Transverse colon (tissue), 4 donors: ENCODE measurements around the gene TIE1. TPM values are rescaled to one million over a fixed set of nuclear protein-coding genes. Genes with fewer than 3 reads are reported as not detected.

Experiments used
- DNase-seq: peaks from one replicate; pipeline ENCODE4 v3.0.0-alpha.2; 2019
- H3K27ac ChIP-seq, 4 donors: fragments of 200-600 bp; sonication (generic); 2 replicates each; pipeline ENCODE4 v1.5.1; 2016 to 2018; ENCODE audit warnings: inconsistent platforms in 4 of 4
- H3K27me3 ChIP-seq: fragments of 200-600 bp; sonication (generic); 2 replicates; pipeline ENCODE4 v1.5.1; 2017; ENCODE audit warnings: inconsistent platforms
- H3K36me3 ChIP-seq, 4 donors: fragments of 200-600 bp; sonication (generic); 2 replicates each; pipeline ENCODE4 v1.5.1; 2017 to 2019; ENCODE audit warnings: inconsistent platforms in 4 of 4
- H3K4me1 ChIP-seq, 4 donors: fragments of 200-600 bp; sonication (generic); 2 replicates each; pipeline ENCODE4 v1.5.1; 2017 to 2020; ENCODE audit warnings: inconsistent platforms in 4 of 4
- H3K4me3 ChIP-seq, 4 donors: fragments of 200-600 bp; sonication (generic); 1 replicate in 1 of 4; 2 replicates in 3 of 4; pipeline versions ENCODE4 v1.5.1 to v1.6.1; 2017 to 2019; ENCODE audit warnings: inconsistent platforms in 4 of 4
- H3K9me3 ChIP-seq, 2 donors: fragments of 200-600 bp; sonication (generic); 2 replicates each; pipeline ENCODE4 v1.5.1; 2017 to 2019; ENCODE audit warnings: inconsistent platforms in 2 of 2
- EP300 ChIP-seq: sonication (generic); formaldehyde crosslinking; IDR thresholded peaks from one replicate; pipeline ENCODE4 v1.6.1; 2017; ENCODE audit warnings: antibody characterized with exemption, low read depth
- POLR2A ChIP-seq: fragments of 450-650 bp; IDR thresholded peaks from one replicate; pipeline ENCODE4 v1.6.1; 2016; ENCODE audit warnings: antibody characterized with exemption, mild to moderate bottlenecking, moderate library complexity
- POLR2AphosphoS5 ChIP-seq, 3 donors: sonication (generic); formaldehyde crosslinking; IDR thresholded peaks; one replicate each; pipeline ENCODE4 v1.6.1; 2016; ENCODE audit warnings: antibody characterized with exemption in 3 of 3
- WGBS, 2 donors: methylation state at CpG; one replicate each; pipeline ENCODE4 v1.1.5; 2018; ENCODE audit warnings: low coverage in 1 of 2; 5-methylcytosine and 5-hydroxymethylcytosine counted together
- in situ Hi-C, 4 donors: fragments of 200-750 bp; cut with MboI; loops; one replicate each; pipeline versions ENCODE4 v1.15.0 to v1.15.1; 2017; ENCODE audit warnings: low sequenced_read_pairs in 3 of 4, low pct_ligation_motif_present in 1 of 4, low pct_unique_long_range_greater_than_20kb in 1 of 4
- intact Hi-C: fragments of 100-400 bp; cut with DNase I; formaldehyde crosslinking; loops from one replicate; pipeline ENCODE4 v1.15.1; 2023; ENCODE audit warnings: low total_unique reads
- total RNA-seq, 4 donors: library from RNA; depleted of rRNA; stranded (reverse); fragments of >200 nt; gene quantifications; one replicate each; pipeline ENCODE4 v1.1.0, GENCODE V29; 2016
- TF ChIP-seq, protein P1 (sequence below), 5 experiments: fragments of 200-600 bp in 3 of 5; fragments of 450-650 bp in 2 of 5; sonication (generic) in 3 of 5; IDR thresholded peaks; 1 replicate in 2 of 5; 2 replicates in 3 of 5; pipeline ENCODE4 v1.5.1; 2016 to 2017; ENCODE audit warnings: antibody characterized with exemption in 5 of 5, inconsistent platforms in 3 of 5, mild to moderate bottlenecking in 2 of 5, moderate library complexity in 1 of 5

The TIE1 gene
- total RNA-seq, 4 donors from 2014 or later = 2.4 to 7.8 (median 5.3) TPM

DNA sequence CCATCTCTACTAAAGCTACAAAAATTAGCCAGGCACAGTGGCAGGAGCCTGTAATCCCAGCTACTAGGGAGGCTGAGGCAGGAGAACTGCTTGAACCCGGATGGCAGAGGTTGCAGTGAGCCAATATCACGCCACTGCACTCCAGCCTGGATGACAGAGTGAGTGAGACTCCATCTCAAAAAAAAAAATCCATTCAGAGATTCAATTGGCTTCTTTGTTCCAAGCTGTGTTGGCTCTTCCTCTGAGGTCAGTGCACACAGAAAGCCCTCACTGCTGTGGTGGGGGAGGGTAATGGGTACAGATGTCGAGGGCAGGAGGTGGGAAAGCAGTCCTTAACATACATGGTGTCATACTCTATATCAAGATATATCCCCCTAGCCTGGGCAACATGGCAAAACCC, 14.7 kb downstream of the TIE1 start:
- peaks cover 0 to 13% (median 7%) of the 10 kb centered on the region in 4 donors for H3K4me1 ChIP-seq
- H3K9me3 ChIP-seq = no peaks in the 10 kb centered on the region
- in situ Hi-C loops = no loop called here
- H3K4me3 ChIP-seq = no peak overlapping the region
- WGBS, 2 donors = 90 to 100% methylated on average over 1 to 3 of the region's 3 CpGs
- DNase-seq = no peak
- intact Hi-C loops = no loop called here
- no peaks in the 10 kb centered on the region for H3K36me3 ChIP-seq
- no peak for TF ChIP-seq POLR2A
- no peak for TF ChIP-seq EP300
- TF ChIP-seq POLR2AphosphoS5 (IDR thresholded peaks at IDR 0.05) = no peak
- TF ChIP-seq, protein P1, sequence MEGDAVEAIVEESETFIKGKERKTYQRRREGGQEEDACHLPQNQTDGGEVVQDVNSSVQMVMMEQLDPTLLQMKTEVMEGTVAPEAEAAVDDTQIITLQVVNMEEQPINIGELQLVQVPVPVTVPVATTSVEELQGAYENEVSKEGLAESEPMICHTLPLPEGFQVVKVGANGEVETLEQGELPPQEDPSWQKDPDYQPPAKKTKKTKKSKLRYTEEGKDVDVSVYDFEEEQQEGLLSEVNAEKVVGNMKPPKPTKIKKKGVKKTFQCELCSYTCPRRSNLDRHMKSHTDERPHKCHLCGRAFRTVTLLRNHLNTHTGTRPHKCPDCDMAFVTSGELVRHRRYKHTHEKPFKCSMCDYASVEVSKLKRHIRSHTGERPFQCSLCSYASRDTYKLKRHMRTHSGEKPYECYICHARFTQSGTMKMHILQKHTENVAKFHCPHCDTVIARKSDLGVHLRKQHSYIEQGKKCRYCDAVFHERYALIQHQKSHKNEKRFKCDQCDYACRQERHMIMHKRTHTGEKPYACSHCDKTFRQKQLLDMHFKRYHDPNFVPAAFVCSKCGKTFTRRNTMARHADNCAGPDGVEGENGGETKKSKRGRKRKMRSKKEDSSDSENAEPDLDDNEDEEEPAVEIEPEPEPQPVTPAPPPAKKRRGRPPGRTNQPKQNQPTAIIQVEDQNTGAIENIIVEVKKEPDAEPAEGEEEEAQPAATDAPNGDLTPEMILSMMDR (IDR thresholded peaks at IDR 0.05) = no peak
- H3K27ac ChIP-seq = no peak overlapping the region
- no peaks in the 10 kb centered on the region for H3K27me3 ChIP-seq

DNA sequence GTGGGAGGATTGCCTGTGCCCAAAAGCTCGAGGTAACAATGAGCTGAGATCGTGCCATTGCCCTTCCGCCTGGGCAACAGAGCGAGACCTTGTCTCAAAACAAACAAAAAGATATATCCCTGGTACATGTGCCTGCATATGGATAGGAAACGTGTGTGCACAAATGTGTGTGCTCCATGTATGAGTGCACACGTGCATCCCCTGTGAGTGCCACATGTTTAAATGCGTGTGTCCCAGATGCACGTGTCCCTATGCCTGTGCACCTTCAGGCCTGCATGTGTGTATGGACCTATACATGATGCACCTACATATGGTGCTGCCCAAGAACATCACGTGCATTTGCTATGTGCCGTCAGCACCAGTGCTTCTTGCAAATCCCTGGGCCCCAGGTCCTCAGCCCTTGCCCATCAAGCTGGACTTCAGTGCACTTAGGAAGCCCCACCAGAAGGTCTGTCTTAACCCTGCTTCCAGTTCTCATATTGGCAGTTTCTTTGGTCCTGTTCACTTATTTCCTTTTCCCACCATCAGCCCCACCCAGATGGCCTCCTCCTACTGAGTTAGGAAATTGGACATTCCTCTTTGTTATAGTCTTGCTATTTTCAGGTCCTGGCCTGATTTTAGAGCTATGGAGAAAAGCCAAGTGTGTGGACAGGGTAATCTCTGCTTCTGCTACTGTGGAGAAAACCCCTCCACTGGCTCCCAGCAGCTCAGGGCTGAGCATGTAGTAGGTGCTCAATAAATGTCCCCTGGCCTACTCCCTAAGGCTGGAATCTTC, 15.4 kb downstream of the TIE1 start:
- in situ Hi-C loops = no loop called here
- H3K27ac ChIP-seq = no peak overlapping the region
- DNase-seq = no peak
- 76 to 87% methylated on average over 3 to 10 of the region's 10 CpGs for WGBS, 2 donors
- H3K4me1 ChIP-seq = peaks cover 0 to 13% (median 7%) of the 10 kb centered on the region in 4 donors
- no peaks in the 10 kb centered on the region for H3K9me3 ChIP-seq
- no peaks in the 10 kb centered on the region for H3K27me3 ChIP-seq
- no peaks in the 10 kb centered on the region for H3K36me3 ChIP-seq
- H3K4me3 ChIP-seq = no peak overlapping the region
- TF ChIP-seq, protein P1 (IDR thresholded peaks at IDR 0.05) = no peak
- TF ChIP-seq POLR2AphosphoS5 (IDR thresholded peaks at IDR 0.05) (no peak), POLR2A (no peak), EP300 (no peak)
- intact Hi-C loops = no loop called here

DNA sequence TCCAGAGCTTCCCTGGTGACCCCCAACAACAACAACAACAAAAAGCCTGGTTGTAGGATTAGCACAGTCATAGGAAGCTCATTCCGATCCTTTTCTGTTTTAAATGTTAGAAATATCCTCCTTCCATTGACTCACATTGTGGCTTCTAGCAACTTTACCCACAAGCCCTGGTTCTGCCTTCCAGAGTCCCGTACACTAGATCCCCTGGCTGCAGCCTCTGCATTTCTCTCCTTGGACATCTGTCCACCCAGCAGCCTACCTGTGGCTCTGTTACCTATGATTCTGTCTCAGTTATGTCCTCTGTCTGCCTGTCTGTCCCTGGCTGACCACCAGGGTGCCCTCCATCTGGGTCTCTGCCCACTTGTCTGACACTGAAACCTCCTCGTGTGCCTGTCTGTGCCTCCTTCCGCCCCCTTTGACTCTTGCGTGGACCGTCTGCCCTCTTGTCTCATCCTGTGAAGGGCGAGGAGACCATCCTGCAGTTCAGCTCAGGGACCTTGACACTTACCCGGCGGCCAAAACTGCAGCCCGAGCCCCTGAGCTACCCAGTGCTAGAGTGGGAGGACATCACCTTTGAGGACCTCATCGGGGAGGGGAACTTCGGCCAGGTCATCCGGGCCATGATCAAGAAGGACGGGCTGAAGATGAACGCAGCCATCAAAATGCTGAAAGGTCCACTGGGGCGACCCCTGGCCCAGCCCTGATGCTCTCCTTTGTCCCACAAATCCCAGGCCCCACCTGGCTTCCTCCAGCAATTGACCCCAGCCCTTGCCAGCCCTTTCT, 16.1 kb downstream of the TIE1 start:
- Histone ChIP-seq H3K4me1 (peaks cover 0 to 13% (median 7%) of the 10 kb centered on the region in 4 donors), H3K4me3 (no peak overlapping the region), H3K36me3 (no peaks in the 10 kb centered on the region), H3K9me3 (no peaks in the 10 kb centered on the region), H3K27ac (no peak overlapping the region), H3K27me3 (no peaks in the 10 kb centered on the region)
- WGBS, 2 donors = 84 to 100% methylated on average over 2 to 16 of the region's 16 CpGs
- intact Hi-C loops = no loop called here
- TF ChIP-seq POLR2AphosphoS5 (IDR thresholded peaks at IDR 0.05) (no peak), EP300 (no peak), POLR2A (no peak)
- TF ChIP-seq, protein P1 (IDR thresholded peaks at IDR 0.05) = no peak
- in situ Hi-C loops = no loop called here
- DNase-seq = no peak

DNA sequence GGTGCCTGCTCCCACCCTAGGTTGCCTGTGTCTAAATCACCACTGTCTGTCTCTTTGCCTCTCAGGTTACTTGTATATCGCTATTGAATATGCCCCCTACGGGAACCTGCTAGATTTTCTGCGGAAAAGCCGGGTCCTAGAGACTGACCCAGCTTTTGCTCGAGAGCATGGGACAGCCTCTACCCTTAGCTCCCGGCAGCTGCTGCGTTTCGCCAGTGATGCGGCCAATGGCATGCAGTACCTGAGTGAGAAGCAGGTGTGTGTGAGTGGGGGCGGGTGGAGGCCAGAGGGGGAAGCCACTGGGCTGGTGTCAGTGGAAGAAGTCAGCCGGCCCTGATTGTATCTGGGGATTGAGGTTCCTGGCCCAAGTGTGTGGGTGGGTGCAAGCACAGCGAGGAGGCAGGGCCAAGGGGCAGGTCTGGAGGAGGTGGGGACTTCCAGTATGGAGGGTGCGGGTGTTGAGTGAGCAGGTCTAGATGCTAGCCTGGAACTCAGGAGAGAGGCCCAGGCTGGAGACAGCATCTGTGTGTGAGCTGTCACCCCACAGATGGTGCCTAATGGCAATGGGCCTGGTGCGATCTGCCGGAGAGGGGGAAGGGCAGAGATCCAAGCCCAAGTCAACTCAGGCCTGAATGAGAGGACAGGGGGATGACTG, 17.2 kb downstream of the TIE1 start:
- Histone ChIP-seq H3K9me3 (no peaks in the 10 kb centered on the region), H3K36me3 (no peaks in the 10 kb centered on the region), H3K4me1 (peaks cover 0 to 13% (median 7%) of the 10 kb centered on the region in 4 donors), H3K27ac (no peak overlapping the region), H3K4me3 (no peak overlapping the region), H3K27me3 (no peaks in the 10 kb centered on the region)
- no peak for TF ChIP-seq POLR2A
- TF ChIP-seq, protein P1 (IDR thresholded peaks at IDR 0.05) = no peak
- TF ChIP-seq POLR2AphosphoS5 (IDR thresholded peaks at IDR 0.05) = no peak
- no peak for TF ChIP-seq EP300
- WGBS, 2 donors = 90% methylated on average over 15 of the region's 15 CpGs; no CpG with 5 or more reads in 1 of the 2 donors
- intact Hi-C loops (no loop called here), in situ Hi-C loops (no loop called here)
- DNase-seq = no peak
